Parathyroid adenoma (tissue), 2 donors: ENCODE results near the gene DERA.

Experiments
- H2AFZ ChIP-seq: fragments of 300-600 bp; sonication (generic); one replicate; pipeline ENCODE4 v1.7.0; 2017; ENCODE audit warnings: antibody characterized with exemption, mild to moderate bottlenecking
- H3K27ac ChIP-seq: fragments of 300-600 bp; sonication (generic); one replicate; pipeline ENCODE4 v1.7.0; 2017
- H3K27me3 ChIP-seq: fragments of 300-600 bp; sonication (generic); one replicate; pipeline ENCODE4 v1.7.0; 2017; ENCODE audit warnings: low read length; ENCODE audit not compliant: control insufficient read depth, insufficient read depth
- H3K36me3 ChIP-seq: fragments of 300-600 bp; sonication (generic); one replicate; pipeline ENCODE4 v1.7.0; 2017; ENCODE audit warnings: low read length; ENCODE audit not compliant: control insufficient read depth, insufficient read depth
- H3K4me1 ChIP-seq: fragments of 300-600 bp; sonication (generic); one replicate; pipeline ENCODE4 v1.7.0; 2017; ENCODE audit warnings: control low read depth
- H3K4me2 ChIP-seq: fragments of 300-600 bp; sonication (generic); one replicate; pipeline ENCODE4 v1.7.0; 2017; ENCODE audit warnings: low read length
- H3K4me3 ChIP-seq: fragments of 300-600 bp; sonication (generic); one replicate; pipeline ENCODE4 v1.7.0; 2017; ENCODE audit warnings: low read depth, low read length
- H3K79me2 ChIP-seq: fragments of 300-600 bp; sonication (generic); one replicate; pipeline ENCODE4 v1.7.0; 2017; ENCODE audit warnings: control low read depth
- H3K9ac ChIP-seq: fragments of 300-600 bp; sonication (generic); one replicate; pipeline ENCODE4 v1.7.0; 2017; ENCODE audit warnings: mild to moderate bottlenecking
- H3K9me3 ChIP-seq: fragments of 300-600 bp; sonication (generic); one replicate; pipeline ENCODE4 v1.7.0; 2017; ENCODE audit warnings: low read length; ENCODE audit not compliant: control insufficient read depth
- CTCF ChIP-seq: fragments of 300-600 bp; sonication (generic); IDR thresholded peaks from one replicate; pipeline ENCODE4 v1.7.0; 2017; ENCODE audit warnings: antibody characterized with exemption, mild to moderate bottlenecking
- donor health status: primary hyperparathyroidism.

The DERA gene

GRCh38 chr12:15880721-15881120 lies 30.4 kb upstream of the DERA start:
- H3K27me3 ChIP-seq: no peaks in the 10 kb centered on the region
- H3K4me2 ChIP-seq: no peak overlapping the region
- H3K27ac ChIP-seq: no peak overlapping the region
- H3K4me3 ChIP-seq: no peak overlapping the region
- no peak for TF ChIP-seq CTCF
- no peaks in the 10 kb centered on the region for H3K9me3 ChIP-seq
- no peak overlapping the region for H2AFZ ChIP-seq
- peaks cover 24% of the 10 kb centered on the region for H3K79me2 ChIP-seq
- no peak overlapping the region for H3K9ac ChIP-seq
- no peaks in the 10 kb centered on the region for H3K36me3 ChIP-seq
- no peaks in the 10 kb centered on the region for H3K4me1 ChIP-seq

- Histone ChIP-seq H3K4me2 (peak within 1 kb of the TSS; percentile 85), H3K4me1 (peaks cover 3% of the 10 kb centered on the region), H3K27ac (peak within 1 kb of the TSS; percentile 95), H3K36me3 (no peaks in the 10 kb centered on the region), H3K79me2 (peaks cover 39% of the 10 kb centered on the region), H3K4me3 (peak within 1 kb of the TSS; percentile 98), H3K27me3 (no peaks in the 10 kb centered on the region), H3K9ac (peak within 1 kb of the TSS; percentile 78), H3K9me3 (no peaks in the 10 kb centered on the region), H2AFZ (peak within 1 kb of the TSS; percentile 98)
- TF ChIP-seq CTCF: peak; percentile 11
Observed at GRCh38 chr12:15882118-15882971, 28.8 kb upstream of the DERA start, which contains the start of gene STRAP. Gene STRAP (plus strand): TSS chr12:15882387. CDS start chr12:15882708, 321 bp downstream.

GRCh38 chr12:15883536-15883935 lies 27.6 kb upstream of the DERA start:
- Histone ChIP-seq H3K9ac (no peak overlapping the region), H3K4me1 (peaks cover 3% of the 10 kb centered on the region), H3K27ac (no peak overlapping the region)

GRCh38 chr12:15886372-15887042 lies 24.6 kb upstream of the DERA start:
- Histone ChIP-seq H3K27ac (no peak overlapping the region), H3K9me3 (no peaks in the 10 kb centered on the region), H3K36me3 (no peaks in the 10 kb centered on the region), H2AFZ (no peak overlapping the region), H3K4me2 (no peak overlapping the region), H3K4me1 (peaks cover 3% of the 10 kb centered on the region), H3K9ac (no peak overlapping the region), H3K79me2 (peaks cover 49% of the 10 kb centered on the region), H3K4me3 (no peak overlapping the region), H3K27me3 (no peaks in the 10 kb centered on the region)
- TF ChIP-seq CTCF: no peak

More at GRCh38 chr12:15883536-15883935, 27.6 kb upstream of the DERA start:
- H2AFZ ChIP-seq: no peak overlapping the region
- no peaks in the 10 kb centered on the region for H3K36me3 ChIP-seq
- no peaks in the 10 kb centered on the region for H3K9me3 ChIP-seq
- no peak for TF ChIP-seq CTCF
- no peaks in the 10 kb centered on the region for H3K27me3 ChIP-seq
- H3K4me3 ChIP-seq: peak overlapping the region; percentile 98
- peaks cover 46% of the 10 kb centered on the region for H3K79me2 ChIP-seq
- H3K4me2 ChIP-seq: peak overlapping the region; percentile 85
